ENCODE data around the gene POLR1H.

POLR1H gene

GRCh38 chr6:30047220-30047619 lies 13.8 kb upstream of the POLR1H start:
- Histone ChIP-seq H3K4me3 (ENCODE audit: low read depth, low read length) (no peak overlapping the region), H3K9me3 (ENCODE audit: severe bottlenecking) (no peaks in the 10 kb centered on the region), H3K36me3 (no peaks in the 10 kb centered on the region), H3K27me3 (ENCODE audit: insufficient read depth, low read depth, severe bottlenecking) (no peaks in the 10 kb centered on the region), H3K27ac (no peak overlapping the region)
- DNase-seq = no peak
- no peak for TF ChIP-seq CTCF (IDR thresholded peaks at IDR 0.05; ENCODE audit: low read depth, low read length)

- no peaks in the 10 kb centered on the region for H3K9me3 ChIP-seq (ENCODE audit: severe bottlenecking)
- TF ChIP-seq CTCF (IDR thresholded peaks at IDR 0.05; ENCODE audit: low read depth, low read length) = no peak
- H3K4me3 ChIP-seq (ENCODE audit: low read depth, low read length) = no peak overlapping the region
- H3K27ac ChIP-seq = no peak overlapping the region
- DNase-seq = no peak
- peaks cover 3% of the 10 kb centered on the region; the same call in 1 of the 2 replicates for H3K36me3 ChIP-seq
- no peaks in the 10 kb centered on the region for H3K27me3 ChIP-seq (ENCODE audit: insufficient read depth, low read depth, severe bottlenecking)
Measured at GRCh38 chr6:30053682-30054081, 7.4 kb upstream of the POLR1H start.

- no peaks in the 10 kb centered on the region for H3K27me3 ChIP-seq (ENCODE audit: insufficient read depth, low read depth, severe bottlenecking)
- no peaks in the 10 kb centered on the region for H3K9me3 ChIP-seq (ENCODE audit: severe bottlenecking)
- DNase-seq = no peak
Measured at GRCh38 chr6:30055513-30055912, 5.6 kb upstream of the POLR1H start.

GRCh38 chr6:30060606-30061091 lies 416 bp upstream of the POLR1H start:
- peaks cover 17% of the 10 kb centered on the region for H3K36me3 ChIP-seq
- H3K4me3 ChIP-seq (ENCODE audit: low read depth, low read length) = peak overlapping the region; percentile 88
- H3K27ac ChIP-seq = peak overlapping the region; percentile 82
- no peaks in the 10 kb centered on the region for H3K9me3 ChIP-seq (ENCODE audit: severe bottlenecking)
- DNase-seq = peak; percentile 45
- no peaks in the 10 kb centered on the region for H3K27me3 ChIP-seq (ENCODE audit: insufficient read depth, low read depth, severe bottlenecking)
- no peak for TF ChIP-seq CTCF (IDR thresholded peaks at IDR 0.05; ENCODE audit: low read depth, low read length)

More at GRCh38 chr6:30055513-30055912, 5.6 kb upstream of the POLR1H start:
- Histone ChIP-seq H3K27ac (no peak overlapping the region), H3K36me3 (peaks cover 3% of the 10 kb centered on the region), H3K4me3 (ENCODE audit: low read depth, low read length) (no peak overlapping the region)
- no peak for TF ChIP-seq CTCF (IDR thresholded peaks at IDR 0.05; ENCODE audit: low read depth, low read length)

- TF ChIP-seq CTCF (IDR thresholded peaks at IDR 0.05; ENCODE audit: low read depth, low read length) = no peak
- Histone ChIP-seq H3K4me3 (ENCODE audit: low read depth, low read length) (peak overlapping the region; percentile 88), H3K36me3 (peaks cover 16% of the 10 kb centered on the region), H3K9me3 (ENCODE audit: severe bottlenecking) (no peaks in the 10 kb centered on the region), H3K27ac (peak overlapping the region; percentile 82), H3K27me3 (ENCODE audit: insufficient read depth, low read depth, severe bottlenecking) (no peaks in the 10 kb centered on the region)
- DNase-seq = peak; percentile 20
Measured at GRCh38 chr6:30061858-30062458, 893 bp downstream of the POLR1H start.

All from WERI-Rb-1 (cell line).